Panc1 (cell line): ENCODE measurements around the gene PGBD5. TPM values are rescaled to one million over a fixed set of nuclear protein-coding genes. Genes with fewer than 3 reads are reported as not detected.

Experiments
- ATAC-seq: fragments of 200-7000 bp; cut with Tn5 transposase; 2 replicates; pipeline ENCODE4 v1.9.1; 2020; ENCODE audit warnings: mild to moderate bottlenecking, moderate library complexity
- BruUV-seq: library from RNA; stranded (reverse); fragments of 400-500 nt; replicated peaks from 2 replicates; lab custom pipeline; 2021; lab: Mats Ljungman, UMichigan
- CTCF ChIA-PET: fragments of 300-600 bp; sonication (Branson Sonifier 250); formaldehyde crosslinking; loops from one replicate; lab custom pipeline; 2022; ENCODE audit warnings: antibody characterized with exemption; lab: Charles Lee
- POLR2A ChIA-PET: fragments of 300-600 bp; sonication (Branson Sonifier 250); formaldehyde crosslinking; loops from one replicate; lab custom pipeline; 2022; ENCODE audit warnings: antibody characterized with exemption; lab: Charles Lee
- DNase-seq: peaks from one replicate; pipeline ENCODE4 v3.0.0-alpha.2; 2010; ENCODE audit warnings: low read depth, low spot score
- H3K27ac ChIP-seq: 2 replicates; pipeline ENCODE4 v1.5.1; 2011; ENCODE audit warnings: mild to moderate bottlenecking, low read length, inconsistent platforms
- H3K27me3 ChIP-seq: fragments of 200-500 bp; sonication (Bioruptor generic); 2 replicates; pipeline ENCODE4 v1.6.0; 2014; ENCODE audit warnings: low read length, inconsistent platforms; ENCODE audit not compliant: control insufficient read depth, insufficient read depth
- H3K36me3 ChIP-seq: fragments of 200-500 bp; sonication (Bioruptor generic); 2 replicates; pipeline ENCODE4 v1.5.1; 2014; ENCODE audit warnings: inconsistent platforms, mild to moderate bottlenecking, low read length, moderate library complexity; ENCODE audit not compliant: control insufficient read depth, insufficient read depth
- H3K4me1 ChIP-seq: 2 replicates; pipeline ENCODE4 v1.5.1; 2011; ENCODE audit warnings: inconsistent platforms, mild to moderate bottlenecking, low read length, moderate library complexity; ENCODE audit not compliant: control insufficient read depth, insufficient read depth
- H3K4me3 ChIP-seq, 2 experiments: 2 replicates each; pipeline ENCODE4 v1.5.1; 2011 to 2012; ENCODE audit warnings: low read depth in 2 of 2, low read length in 2 of 2, mild to moderate bottlenecking in 2 of 2, inconsistent platforms in 1 of 2, moderate library complexity in 1 of 2
- H3K9me3 ChIP-seq: fragments of 200-500 bp; sonication (Bioruptor generic); 2 replicates; pipeline ENCODE4 v1.5.1; 2014; ENCODE audit warnings: low read depth, mild to moderate bottlenecking, inconsistent platforms, low read length, moderate library complexity; ENCODE audit not compliant: control insufficient read depth, insufficient read depth
- CTCF ChIP-seq: fragments of 450-650 bp; IDR thresholded peaks from 2 replicates; pipeline ENCODE4 v1.5.1; 2017; ENCODE audit warnings: mild to moderate bottlenecking
- POLR2AphosphoS5 ChIP-seq: IDR thresholded peaks from 2 replicates; pipeline ENCODE4 v1.6.1; 2012; ENCODE audit warnings: mild to moderate bottlenecking, low read depth, low read length, moderate library complexity
- REST ChIP-seq, 2 experiments: IDR thresholded peaks; 2 replicates each; pipeline ENCODE4 v1.6.1; 2011 to 2012; ENCODE audit warnings: low read depth in 2 of 2, control low read depth in 1 of 2, low read length in 1 of 2, mild to moderate bottlenecking in 1 of 2, moderate library complexity in 1 of 2; ENCODE audit not compliant: insufficient read depth in 1 of 2
- SIN3A ChIP-seq: IDR thresholded peaks from 2 replicates; pipeline ENCODE4 v1.6.1; 2012; ENCODE audit warnings: low read depth, mild to moderate bottlenecking, low read length, moderate library complexity, borderline replicate concordance; ENCODE audit not compliant: insufficient read depth
- TCF7L2 ChIP-seq: IDR thresholded peaks from 2 replicates; pipeline ENCODE4 v1.6.1; 2011; ENCODE audit warnings: mild to moderate bottlenecking, low read depth, low read length, inconsistent platforms
- in situ Hi-C: cut with HindIII; loops from 2 replicates; pipeline ENCODE4 v1.10.0; 2016; ENCODE audit warnings: low sequenced_read_pairs, low pct_unique_long_range_greater_than_20kb
- intact Hi-C: fragments of 100-400 bp; cut with micrococcal nuclease; formaldehyde crosslinking; loops from one replicate; pipeline ENCODE4 v1.10.0; 2022; ENCODE audit not compliant: unreplicated experiment
- total RNA-seq: library from RNA; stranded (reverse); gene quantifications from one replicate; pipeline ENCODE4 v1.2.1, GENCODE V29; 2021; ENCODE audit not compliant: unreplicated experiment

PGBD5 gene
- total RNA-seq, 1 experiment from 2014 or later: 0.05 TPM

GRCh38 chr1:230299191-230300006 lies 126.7 kb downstream of the PGBD5 start:
- no TSS peak for BruUV-seq
- DNase-seq (no peak), ATAC-seq (no peak)
- CTCF ChIA-PET: no interaction called here
- intact Hi-C loops: no loop called here
- Histone ChIP-seq H3K27me3 (no peaks in the 10 kb centered on the region), H3K36me3 (no peaks in the 10 kb centered on the region), H3K4me1 (no peaks in the 10 kb centered on the region), H3K9me3 (no peaks in the 10 kb centered on the region), H3K27ac (no peak overlapping the region), H3K4me3 (no peak overlapping the region)
- in situ Hi-C loops: no loop called here
- TF ChIP-seq POLR2AphosphoS5: no peak
- no peak for TF ChIP-seq CTCF
- no peak for TF ChIP-seq SIN3A
- no peak for TF ChIP-seq TCF7L2
- no peak for TF ChIP-seq REST (IDR thresholded peaks at IDR 0.05; ENCODE audit: insufficient read depth in 1 of 2, low read depth in 2 of 2, low read length in 1 of 2)
- POLR2A ChIA-PET: no interaction called here

DNA sequence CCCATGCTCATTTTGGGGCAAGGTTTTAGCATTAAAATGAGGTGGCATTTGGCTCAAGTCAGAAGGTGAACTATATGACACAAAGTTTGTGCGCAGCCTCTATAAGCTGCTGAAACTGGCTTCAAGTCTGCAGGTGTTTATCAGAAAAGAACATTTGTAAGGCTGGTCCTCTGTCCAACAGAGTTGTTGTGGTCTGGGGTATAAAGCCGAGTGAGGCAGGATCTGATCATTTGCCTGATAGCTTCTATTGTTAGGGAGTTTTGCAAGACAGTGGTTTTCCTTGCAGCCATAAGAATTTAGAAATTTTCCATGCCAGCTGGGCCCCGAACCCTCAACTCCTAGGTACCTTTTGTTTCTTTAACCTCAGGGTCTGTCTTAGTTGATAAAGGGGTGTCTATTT lies 130.8 kb downstream of the PGBD5 start:
- H3K4me3 ChIP-seq: no peak overlapping the region
- intact Hi-C loops: no loop called here
- CTCF ChIA-PET: no interaction called here
- in situ Hi-C loops: no loop called here
- H3K4me1 ChIP-seq: no peaks in the 10 kb centered on the region
- H3K27ac ChIP-seq: no peak overlapping the region
- H3K9me3 ChIP-seq: no peaks in the 10 kb centered on the region
- no peaks in the 10 kb centered on the region for H3K27me3 ChIP-seq
- no peaks in the 10 kb centered on the region for H3K36me3 ChIP-seq
- POLR2A ChIA-PET: no interaction called here
- no TSS peak for BruUV-seq
- no peak for ATAC-seq
- DNase-seq: no peak
- TF ChIP-seq SIN3A (no peak), REST (IDR thresholded peaks at IDR 0.05; ENCODE audit: insufficient read depth in 1 of 2, low read depth in 2 of 2, low read length in 1 of 2) (no peak), TCF7L2 (no peak), CTCF (no peak), POLR2AphosphoS5 (no peak)
